K562 (cell line): ENCODE data around the gene DNAJC30. TPM values are rescaled to one million over a fixed set of nuclear protein-coding genes. Genes with fewer than 3 reads are reported as not detected.

Source experiments
- ATAC-seq: fragments of 200-7000 bp; cut with Tn5 transposase; 3 replicates; pipeline ENCODE4 v1.9.1; 2020; ENCODE audit warnings: moderate library complexity
- BruUV-seq: library from RNA; stranded (reverse); fragments of 400-500 nt; replicated peaks from 2 replicates; lab custom pipeline; 2021; lab: Mats Ljungman, UMichigan
- CTCF ChIA-PET: fragments of 300-600 bp; formaldehyde crosslinking; extraction: SDS; loops from one replicate; lab custom pipeline; 2021; ENCODE audit warnings: low intra/inter-chr PET ratio; lab: Yijun Ruan, JAX
- POLR2A ChIA-PET: fragments of 300-600, 350-650 bp; sonication (Branson Sonifier 250); formaldehyde crosslinking; extraction: SDS; loops from one replicate; lab custom pipeline; 2021; ENCODE audit warnings: antibody characterized with exemption, inconsistent platforms; lab: Yijun Ruan, JAX
- DNase-seq, 4 experiments: peaks; one replicate each; pipeline versions ENCODE4 v3.0.0 to v3.0.0-alpha.2; 2011 to 2018; ENCODE audit warnings: low spot score in 3 of 4, mixed read lengths in 3 of 4; ENCODE audit errors: extremely low read depth in 1 of 4
- FAIRE-seq: peaks from 2 replicates; lab custom pipeline; 2011; peaks lifted over from hg19 to GRCh38; lab: Jason Lieb, UNC
- H2AFZ ChIP-seq: 2 replicates; pipeline ENCODE4 v1.6.0; 2011; ENCODE audit warnings: low read depth, low read length, control low read depth, inconsistent platforms
- H3K27ac ChIP-seq: fragments of 200-600 bp; 3 replicates; pipeline ENCODE4 v1.8.0; 2011; ENCODE audit warnings: low read depth, mild to moderate bottlenecking, control low read depth, inconsistent platforms, low read length, moderate library complexity, mixed read lengths; ENCODE audit errors: extremely low read depth
- H3K27me3 ChIP-seq, 2 experiments: fragments of 300-600 bp in 1 of 2; 2 replicates in 1 of 2; 3 replicates in 1 of 2; pipeline versions ENCODE4 v1.6.0 to v1.8.0; 2011; ENCODE audit warnings: inconsistent platforms in 2 of 2, low read length in 2 of 2, mild to moderate bottlenecking in 1 of 2, mixed read lengths in 1 of 2, moderate library complexity in 1 of 2; ENCODE audit not compliant: control insufficient read depth in 2 of 2, insufficient read depth in 2 of 2
- H3K36me3 ChIP-seq: fragments of 300-600 bp; 3 replicates; pipeline ENCODE4 v1.8.0; 2011; ENCODE audit warnings: mild to moderate bottlenecking, low read length, inconsistent platforms; ENCODE audit not compliant: control insufficient read depth, insufficient read depth
- H3K4me1 ChIP-seq, 2 experiments: fragments of 200-600 bp in 1 of 2; replicated peaks in 1 of 2; 2 replicates in 1 of 2; 3 replicates in 1 of 2; pipeline versions ENCODE4 v1.5.1 to v1.8.0; 2011; ENCODE audit warnings: inconsistent platforms in 2 of 2, low read length in 2 of 2, mild to moderate bottlenecking in 1 of 2, mixed read lengths in 1 of 2, moderate library complexity in 1 of 2; ENCODE audit not compliant: control insufficient read depth in 2 of 2, insufficient read depth in 2 of 2
- H3K4me2 ChIP-seq: 2 replicates; pipeline ENCODE4 v1.6.1; 2011; ENCODE audit warnings: low read length, control low read depth, inconsistent platforms, mixed read lengths; ENCODE audit not compliant: insufficient read depth
- H3K4me3 ChIP-seq: fragments of 200-600 bp; sonication (generic), shearing (Covaris generic); 2 replicates; pipeline ENCODE4 v1.5.1; 2016; ENCODE audit warnings: control low read depth, inconsistent platforms
- H3K79me2 ChIP-seq: fragments of 200-600 bp; 3 replicates; pipeline ENCODE4 v1.8.0; 2011; ENCODE audit warnings: low read length, inconsistent platforms; ENCODE audit not compliant: control insufficient read depth, insufficient read depth
- H3K9ac ChIP-seq, 2 experiments: 2 replicates each; pipeline versions ENCODE4 v1.6.0 to v1.6.1; 2011; ENCODE audit warnings: low read depth in 2 of 2, low read length in 2 of 2, control low read depth in 1 of 2, inconsistent platforms in 1 of 2, mild to moderate bottlenecking in 1 of 2, mixed read lengths in 1 of 2; ENCODE audit not compliant: insufficient read depth in 1 of 2
- H3K9me1 ChIP-seq: one replicate; pipeline ENCODE4 v1.6.0; 2011; ENCODE audit warnings: inconsistent platforms, mild to moderate bottlenecking, low read length, moderate library complexity; ENCODE audit not compliant: control insufficient read depth, insufficient read depth
- H3K9me3 ChIP-seq: replicated peaks from 2 replicates; pipeline ENCODE4 v1.5.1; 2011; ENCODE audit warnings: low read depth, low read length, inconsistent platforms; ENCODE audit not compliant: control insufficient read depth, insufficient read depth
- H4K20me1 ChIP-seq: replicated peaks from 2 replicates; pipeline ENCODE4 v1.6.1; 2011; ENCODE audit warnings: low read length, inconsistent platforms, mixed read lengths; ENCODE audit not compliant: control insufficient read depth, insufficient read depth
- PHTF2 ChIP-seq: fragments of 250-450 bp; sonication (Bioruptor Pico); IDR thresholded peaks from 2 replicates; pipeline ENCODE4 v1.5.0; 2021; ENCODE audit warnings: mild to moderate bottlenecking
- POLR2AphosphoS2 ChIP-seq: IDR thresholded peaks from 2 replicates; pipeline ENCODE4 v1.6.1; 2012; ENCODE audit warnings: low read length, improper control_type of control experiment
- POLR2G ChIP-seq: fragments of 200-400 bp; formaldehyde crosslinking; IDR thresholded peaks from 2 replicates; pipeline ENCODE4 v1.6.1; 2017; ENCODE audit warnings: low read depth, mild to moderate bottlenecking, antibody characterized with exemption, low read length, moderate library complexity
- ZBTB7A ChIP-seq: IDR thresholded peaks from 2 replicates; pipeline ENCODE4 v1.6.1; 2011; ENCODE audit warnings: low read depth, mild to moderate bottlenecking, low read length, moderate library complexity, borderline replicate concordance; ENCODE audit not compliant: control insufficient read depth
- WGBS: fragments of 100-300 bp; shearing (Covaris generic); methylation state at CpG from one replicate; pipeline ENCODE4 v1.1.6; 2016; ENCODE audit warnings: low coverage, mixed read lengths; ENCODE audit not compliant: insufficient coverage; ENCODE audit errors: missing lambda C conversion rate; 5-methylcytosine and 5-hydroxymethylcytosine counted together
- in situ Hi-C: fragments of 300-500 bp; cut with MboI; formaldehyde crosslinking; loops from 4 replicates; pipeline ENCODE4 v1.15.0; 2018; ENCODE audit warnings: inconsistent platforms, mixed read lengths
- intact Hi-C: fragments of 100-400 bp; cut with micrococcal nuclease; formaldehyde crosslinking; loops from 2 replicates; pipeline ENCODE4 v1.14.2; 2022
- polyA plus RNA-seq, 8 experiments: library from polyadenylated mRNA; depleted of rRNA in 4 of 8; stranded (reverse) in 5 of 8; unstranded in 3 of 8; fragments of >200 nt; fragmentation: Nextera tagmentation in 2 of 8; fragmentation: Illumina TruSeq in 1 of 8; extraction: Ambion mirVana in 2 of 8; extraction: Trizol in 1 of 8; gene quantifications; 2 replicates each; pipeline versions ENCODE4 v1.2.1 to v1.2.3, GENCODE V29; 2011 to 2014; ENCODE audit warnings: inconsistent platforms in 1 of 8, missing spikeins in 1 of 8
- total RNA-seq, 7 experiments: library from RNA; depleted of rRNA in 6 of 7; stranded (reverse); fragments of >200 nt in 6 of 7; fragmentation: Illumina TruSeq in 2 of 7; extraction: Trizol in 2 of 7; gene quantifications; 2 replicates each; pipeline versions ENCODE4 v1.2.1 to v1.2.3, GENCODE V29; 2011 to 2021; ENCODE audit warnings: low replicate concordance in 1 of 7

DNAJC30 gene
- total and polyA plus RNA-seq, 9 of the 15 experiments (the other 6 are each of a cell fraction or from before 2014, with no cell fraction given), result 1.1 to 11.3 (median 4.6) TPM

DNA sequence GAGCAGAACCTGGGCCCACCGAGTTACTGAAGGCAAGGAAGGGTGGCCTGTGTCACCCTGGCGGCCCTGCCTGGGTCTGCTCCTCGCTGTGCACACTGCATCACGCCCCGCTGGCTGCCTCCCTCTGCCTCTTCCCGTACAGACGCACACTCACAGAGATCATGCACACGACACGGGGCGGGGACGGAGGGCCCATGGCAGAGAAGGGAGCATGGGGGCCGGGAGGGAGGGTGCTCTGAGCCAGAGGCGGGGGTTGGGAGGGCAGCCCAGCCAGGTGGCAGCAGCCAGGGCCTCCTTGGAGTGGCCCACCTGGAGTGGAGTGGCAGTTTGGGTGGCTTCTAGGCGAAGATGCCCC lies 16.8 kb upstream of the DNAJC30 start:
- CTCF ChIA-PET, result no interaction called here
- Histone ChIP-seq H3K27me3 (no peaks in the 10 kb centered on the region; a peak in 1 of 5 replicates), H3K4me3 (no peak overlapping the region), H2AFZ (no peak overlapping the region), H3K9ac (peak overlapping the region in 1 of 2 experiments; percentile 61; a peak in 1 of 4 replicates), H3K36me3 (peaks cover 69% of the 10 kb centered on the region; the same call in 2 of the 3 replicates), H3K27ac (no peak overlapping the region), H3K9me1 (no peaks in the 10 kb centered on the region), H3K79me2 (no peaks in the 10 kb centered on the region), H3K4me2 (no peak overlapping the region), H3K4me1 (peaks cover 9 to 45% of the 10 kb centered on the region in 2 experiments; a peak in 4 of 5 replicates), H4K20me1 (peaks cover 19% of the 10 kb centered on the region), H3K9me3 (no peaks in the 10 kb centered on the region)
- BruUV-seq, result no TSS peak
- no peak for FAIRE-seq
- TF ChIP-seq ZBTB7A (no peak), PHTF2 (CRISPR knock-in tag) (no peak), POLR2AphosphoS2 (no peak), POLR2G (peak; percentile 67)
- WGBS, result 83% methylated on average over 12 of the region's 14 CpGs
- no peak for ATAC-seq
- POLR2A ChIA-PET, result interaction anchor here (0.6 to 2.3 kb wide), 5 partner anchors 9 to 101 kb away, joined by 3 to 10 read pairs (median 3); no protein-coding TSS in a partner anchor
- DNase-seq, result no peak
- in situ Hi-C loops, result no loop called here
- intact Hi-C loops, result no loop called here
